DND-41 (cell line): ENCODE data around the gene TXN.

Experiments
- ATAC-seq: fragments of 200-7000 bp; cut with Tn5 transposase; 3 replicates; pipeline ENCODE4 v1.9.1; 2021; ENCODE audit warnings: low read depth; ENCODE audit not compliant: insufficient read depth
- DNase-seq: peaks from one replicate; pipeline ENCODE4 v3.0.0-alpha.2; 2020
- H2AFZ ChIP-seq: 2 replicates; pipeline ENCODE4 v1.6.0; 2012; ENCODE audit warnings: low read depth, low read length
- H3K27ac ChIP-seq: 2 replicates; pipeline ENCODE4 v1.5.1; 2012; ENCODE audit warnings: low read length, inconsistent platforms
- H3K27me3 ChIP-seq: fragments of 200-600 bp; sonication (generic); 2 replicates; pipeline ENCODE4 v1.6.0; 2012; ENCODE audit warnings: low read length, mild to moderate bottlenecking, inconsistent platforms; ENCODE audit not compliant: insufficient read depth, poor library complexity
- H3K36me3 ChIP-seq: 2 replicates; pipeline ENCODE4 v1.5.1; 2012; ENCODE audit warnings: low read length, inconsistent platforms; ENCODE audit not compliant: insufficient read depth
- H3K4me1 ChIP-seq: 2 replicates; pipeline ENCODE4 v1.5.1; 2012; ENCODE audit warnings: mild to moderate bottlenecking, low read length; ENCODE audit not compliant: insufficient read depth
- H3K4me2 ChIP-seq: 2 replicates; pipeline ENCODE4 v1.6.0; 2012; ENCODE audit warnings: mild to moderate bottlenecking, moderate library complexity, low read length, inconsistent platforms; ENCODE audit not compliant: insufficient read depth
- H3K4me3 ChIP-seq, 2 experiments: fragments of 200-600 bp in 1 of 2; shearing (Covaris generic) in 1 of 2; 2 replicates each; pipeline ENCODE4 v1.5.1; 2012 to 2016; ENCODE audit warnings: inconsistent platforms in 2 of 2, low read length in 2 of 2, mild to moderate bottlenecking in 2 of 2, low read depth in 1 of 2, moderate library complexity in 1 of 2
- H3K79me2 ChIP-seq: 2 replicates; pipeline ENCODE4 v1.6.0; 2012; ENCODE audit warnings: low read length, inconsistent platforms; ENCODE audit not compliant: insufficient read depth
- H3K9ac ChIP-seq: 2 replicates; pipeline ENCODE4 v1.6.0; 2012; ENCODE audit warnings: low read depth, mild to moderate bottlenecking, inconsistent platforms, low read length, moderate library complexity
- H3K9me3 ChIP-seq: 2 replicates; pipeline ENCODE4 v1.5.1; 2012; ENCODE audit warnings: low read length, moderate library complexity, mild to moderate bottlenecking, inconsistent platforms; ENCODE audit not compliant: insufficient read depth, severe bottlenecking
- H4K20me1 ChIP-seq: 2 replicates; pipeline ENCODE4 v1.6.0; 2012; ENCODE audit warnings: low read length; ENCODE audit not compliant: insufficient read depth
- EZH2 ChIP-seq: IDR thresholded peaks from 3 replicates; pipeline ENCODE4 v1.6.1; 2012; ENCODE audit warnings: borderline replicate concordance, low read depth, mild to moderate bottlenecking, moderate library complexity, low read length, inconsistent platforms; ENCODE audit not compliant: severe bottlenecking
- TF ChIP-seq, protein P1 (sequence below): IDR thresholded peaks from 2 replicates; pipeline ENCODE4 v1.5.1; 2012; ENCODE audit warnings: borderline replicate concordance, low read length, moderate library complexity, mild to moderate bottlenecking; ENCODE audit not compliant: poor library complexity, severe bottlenecking; ENCODE audit errors: extremely low read depth

TXN gene

DNA sequence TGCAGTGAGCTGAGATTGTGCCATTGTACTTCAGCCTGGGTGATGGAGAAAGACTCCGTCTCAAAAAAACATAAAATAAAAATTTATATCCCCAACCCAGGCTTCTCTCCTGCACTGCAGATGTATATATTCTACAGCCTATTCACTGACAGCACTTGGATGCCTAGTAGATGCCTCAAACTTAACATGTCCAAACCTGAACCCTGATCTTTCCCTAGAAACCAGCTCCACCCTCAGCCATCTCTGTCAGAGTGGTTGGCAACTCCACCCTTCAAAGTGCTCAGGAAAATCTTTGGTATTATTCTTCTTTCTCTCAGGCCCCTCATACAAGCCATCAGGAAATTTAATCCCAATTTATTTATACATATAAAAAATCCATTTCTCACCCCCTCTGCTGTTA lies 36.9 kb upstream of the TXN start:
- H3K27me3 ChIP-seq = no peaks in the 10 kb centered on the region
- no peaks in the 10 kb centered on the region for H3K9me3 ChIP-seq
- H3K36me3 ChIP-seq = no peaks in the 10 kb centered on the region
- no peak for ATAC-seq
- DNase-seq = no peak
- no peak overlapping the region for H3K4me2 ChIP-seq
- H2AFZ ChIP-seq = no peak overlapping the region
- no peak overlapping the region for H3K4me3 ChIP-seq
- H4K20me1 ChIP-seq = no peaks in the 10 kb centered on the region
- H3K79me2 ChIP-seq = no peaks in the 10 kb centered on the region
- TF ChIP-seq, protein P1, sequence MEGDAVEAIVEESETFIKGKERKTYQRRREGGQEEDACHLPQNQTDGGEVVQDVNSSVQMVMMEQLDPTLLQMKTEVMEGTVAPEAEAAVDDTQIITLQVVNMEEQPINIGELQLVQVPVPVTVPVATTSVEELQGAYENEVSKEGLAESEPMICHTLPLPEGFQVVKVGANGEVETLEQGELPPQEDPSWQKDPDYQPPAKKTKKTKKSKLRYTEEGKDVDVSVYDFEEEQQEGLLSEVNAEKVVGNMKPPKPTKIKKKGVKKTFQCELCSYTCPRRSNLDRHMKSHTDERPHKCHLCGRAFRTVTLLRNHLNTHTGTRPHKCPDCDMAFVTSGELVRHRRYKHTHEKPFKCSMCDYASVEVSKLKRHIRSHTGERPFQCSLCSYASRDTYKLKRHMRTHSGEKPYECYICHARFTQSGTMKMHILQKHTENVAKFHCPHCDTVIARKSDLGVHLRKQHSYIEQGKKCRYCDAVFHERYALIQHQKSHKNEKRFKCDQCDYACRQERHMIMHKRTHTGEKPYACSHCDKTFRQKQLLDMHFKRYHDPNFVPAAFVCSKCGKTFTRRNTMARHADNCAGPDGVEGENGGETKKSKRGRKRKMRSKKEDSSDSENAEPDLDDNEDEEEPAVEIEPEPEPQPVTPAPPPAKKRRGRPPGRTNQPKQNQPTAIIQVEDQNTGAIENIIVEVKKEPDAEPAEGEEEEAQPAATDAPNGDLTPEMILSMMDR = no peak
- TF ChIP-seq EZH2 = no peak
- H3K4me1 ChIP-seq = no peaks in the 10 kb centered on the region
- no peak overlapping the region for H3K9ac ChIP-seq
- no peak overlapping the region for H3K27ac ChIP-seq

DNA sequence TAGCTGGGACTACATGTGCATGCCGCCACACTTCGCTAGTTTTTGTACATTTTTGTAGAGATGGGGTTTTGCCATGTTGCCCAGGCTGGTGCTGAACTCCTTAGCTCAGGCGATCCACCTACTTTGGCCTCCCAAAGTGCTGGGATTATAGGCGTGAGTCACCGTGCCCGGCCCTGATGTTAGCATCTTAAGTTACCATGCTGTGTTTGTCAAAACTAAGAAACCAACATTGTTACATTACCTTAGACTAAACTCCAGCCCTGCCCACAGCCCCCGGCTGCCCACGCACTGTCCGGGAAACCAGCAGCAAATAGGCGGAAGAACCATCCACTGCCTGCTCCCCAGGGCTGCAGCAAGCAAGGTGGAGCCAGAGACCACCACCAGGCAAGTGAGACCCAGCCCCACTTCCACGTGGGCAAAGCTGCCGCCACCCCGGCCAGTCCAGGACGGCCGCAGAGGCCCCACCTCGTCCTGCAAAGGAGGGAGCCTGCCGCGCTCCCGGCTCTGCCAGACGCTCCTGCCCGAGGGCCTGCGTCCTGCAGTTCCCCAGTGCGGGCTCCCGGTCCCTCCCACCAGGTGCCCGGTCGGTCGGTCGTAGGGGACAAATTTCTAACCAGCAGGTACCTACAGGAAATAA lies 35.7 kb upstream of the TXN start:
- ATAC-seq = no peak
- no peak overlapping the region for H2AFZ ChIP-seq
- no peaks in the 10 kb centered on the region for H3K9me3 ChIP-seq
- H3K27ac ChIP-seq = no peak overlapping the region
- H3K4me1 ChIP-seq = no peaks in the 10 kb centered on the region
- no peaks in the 10 kb centered on the region for H3K36me3 ChIP-seq
- H3K9ac ChIP-seq = no peak overlapping the region
- no peaks in the 10 kb centered on the region for H4K20me1 ChIP-seq
- no peak for TF ChIP-seq EZH2
- TF ChIP-seq, protein P1 = no peak
- no peaks in the 10 kb centered on the region for H3K27me3 ChIP-seq
- no peak overlapping the region for H3K4me3 ChIP-seq
- no peaks in the 10 kb centered on the region for H3K79me2 ChIP-seq
- DNase-seq = no peak
- H3K4me2 ChIP-seq = no peak overlapping the region

DNA sequence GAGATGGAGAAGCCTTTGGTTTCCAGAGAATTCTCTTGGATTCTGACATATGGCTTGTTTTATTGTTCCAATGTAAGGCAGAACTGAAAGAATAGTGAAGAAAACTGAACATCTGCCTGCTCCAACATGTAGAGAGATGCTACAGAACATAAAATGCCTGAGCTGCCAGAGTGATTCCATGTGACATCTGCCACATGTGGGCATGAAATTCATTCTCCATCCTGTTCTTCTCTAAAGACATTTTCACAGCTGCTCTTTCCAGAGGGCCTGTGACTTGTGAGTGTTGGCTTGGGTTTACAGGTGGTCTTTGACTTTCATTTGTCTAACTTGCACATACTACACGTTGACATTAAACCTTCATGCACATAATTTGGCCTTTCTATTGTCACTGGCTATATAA lies 33.7 kb upstream of the TXN start:
- no peak for ATAC-seq
- no peaks in the 10 kb centered on the region for H3K4me1 ChIP-seq
- DNase-seq = no peak

More for the DNA sequence above, 33.7 kb upstream of the TXN start:
- H2AFZ ChIP-seq = no peak overlapping the region
- H3K4me2 ChIP-seq = no peak overlapping the region
- H4K20me1 ChIP-seq = no peaks in the 10 kb centered on the region
- H3K27ac ChIP-seq = no peak overlapping the region
- no peaks in the 10 kb centered on the region for H3K36me3 ChIP-seq
- no peaks in the 10 kb centered on the region for H3K79me2 ChIP-seq
- no peaks in the 10 kb centered on the region for H3K27me3 ChIP-seq
- H3K9ac ChIP-seq = no peak overlapping the region
- H3K4me3 ChIP-seq = no peak overlapping the region
- H3K9me3 ChIP-seq = no peaks in the 10 kb centered on the region
- TF ChIP-seq, protein P1 = no peak
- TF ChIP-seq EZH2 = no peak
